Right lobe of liver (tissue), 4 donors: Measurements from ENCODE around the gene TBCCD1.
"Not testable (repeated sequence)": the region's sequence is repeated elsewhere in the genome, so short reads cannot be mapped to it uniquely, and the experiment has no call there.

Experiments
- POLR2A ChIP-seq: fragments of 450-650 bp; IDR thresholded peaks from one replicate; pipeline ENCODE4 v1.6.1; 2017; ENCODE audit warnings: antibody characterized with exemption, mild to moderate bottlenecking
- TF ChIP-seq, protein P1 (sequence below), 4 donors: fragments of 200-600 bp in 3 of 4; fragments of 450-650 bp in 1 of 4; IDR thresholded peaks; one replicate each; pipeline versions ENCODE4 v1.5.1 to v1.8.0; 2016 to 2022; ENCODE audit warnings: antibody characterized with exemption in 4 of 4, mild to moderate bottlenecking in 2 of 4
- donor health status: DM: no; HTN: no; CAD: no.
- donor health status: DM: no; HTN: no; CAD: no.
- donor health status: DM: no; HTN: yes; CAD: no.

DNA sequence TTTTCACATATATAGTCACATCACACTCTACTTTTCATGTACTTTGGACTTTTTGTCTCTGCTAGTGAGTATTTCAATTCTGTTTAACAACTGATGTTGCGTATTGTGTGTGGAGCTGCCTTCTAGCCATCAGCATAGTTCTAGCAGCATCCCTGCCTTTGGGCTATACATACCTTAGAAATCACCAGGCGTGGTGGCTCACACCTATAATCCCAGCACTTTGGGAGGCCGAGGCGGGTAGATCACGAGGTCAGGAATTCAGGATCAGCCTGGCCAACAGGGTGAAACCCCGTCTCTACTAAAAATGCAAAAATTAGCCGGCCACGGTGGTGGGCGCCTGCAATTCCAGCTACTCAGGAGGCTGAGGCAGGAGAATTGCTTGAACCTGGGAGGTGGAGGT is 19.1 kb upstream of the TBCCD1 start:
- TF ChIP-seq, protein P1, sequence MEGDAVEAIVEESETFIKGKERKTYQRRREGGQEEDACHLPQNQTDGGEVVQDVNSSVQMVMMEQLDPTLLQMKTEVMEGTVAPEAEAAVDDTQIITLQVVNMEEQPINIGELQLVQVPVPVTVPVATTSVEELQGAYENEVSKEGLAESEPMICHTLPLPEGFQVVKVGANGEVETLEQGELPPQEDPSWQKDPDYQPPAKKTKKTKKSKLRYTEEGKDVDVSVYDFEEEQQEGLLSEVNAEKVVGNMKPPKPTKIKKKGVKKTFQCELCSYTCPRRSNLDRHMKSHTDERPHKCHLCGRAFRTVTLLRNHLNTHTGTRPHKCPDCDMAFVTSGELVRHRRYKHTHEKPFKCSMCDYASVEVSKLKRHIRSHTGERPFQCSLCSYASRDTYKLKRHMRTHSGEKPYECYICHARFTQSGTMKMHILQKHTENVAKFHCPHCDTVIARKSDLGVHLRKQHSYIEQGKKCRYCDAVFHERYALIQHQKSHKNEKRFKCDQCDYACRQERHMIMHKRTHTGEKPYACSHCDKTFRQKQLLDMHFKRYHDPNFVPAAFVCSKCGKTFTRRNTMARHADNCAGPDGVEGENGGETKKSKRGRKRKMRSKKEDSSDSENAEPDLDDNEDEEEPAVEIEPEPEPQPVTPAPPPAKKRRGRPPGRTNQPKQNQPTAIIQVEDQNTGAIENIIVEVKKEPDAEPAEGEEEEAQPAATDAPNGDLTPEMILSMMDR (IDR thresholded peaks at IDR 0.05) = not testable (repeated sequence)
- not testable (repeated sequence) for TF ChIP-seq POLR2A
